Epidermal melanocyte (primary cell): Measurements from ENCODE around the gene FSHB.
"Not testable (repeated sequence)": the region's sequence is repeated elsewhere in the genome, so short reads cannot be mapped to it uniquely, and the experiment has no call there.

Experiments used
- DNase-seq: peaks from one replicate; pipeline ENCODE4 v3.0.0; 2011; ENCODE audit warnings: low spot score; ENCODE audit not compliant: insufficient read length

FSHB gene

GRCh38 chr11:30261821-30262220 is 31.0 kb downstream of the FSHB start:
- DNase-seq: no peak

DNA sequence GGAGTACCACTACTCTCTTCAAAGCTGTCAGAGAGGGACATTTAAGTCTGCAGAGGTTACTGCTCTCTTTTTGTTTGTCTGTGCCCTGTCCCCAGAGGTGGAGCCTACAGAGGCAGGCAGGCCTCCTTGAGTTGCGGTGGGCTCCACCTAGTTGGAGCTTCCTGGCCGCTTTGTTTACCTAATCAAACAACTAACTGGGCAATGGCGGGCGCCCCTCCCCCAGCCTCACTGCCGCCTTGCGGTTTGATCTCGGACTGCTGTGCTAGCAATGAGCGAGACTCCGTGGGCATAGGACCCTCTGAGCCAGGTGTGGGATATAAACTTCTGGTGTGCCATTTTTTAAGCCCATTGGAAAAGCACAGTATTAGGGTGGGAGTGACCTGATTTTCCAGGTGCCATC is 37.8 kb downstream of the FSHB start:
- DNase-seq: not testable (repeated sequence)

GRCh38 chr11:30270671-30271070 is 39.9 kb downstream of the FSHB start:
- DNase-seq: no peak

GRCh38 chr11:30277176-30277575 is 46.4 kb downstream of the FSHB start:
- DNase-seq: no peak

DNA sequence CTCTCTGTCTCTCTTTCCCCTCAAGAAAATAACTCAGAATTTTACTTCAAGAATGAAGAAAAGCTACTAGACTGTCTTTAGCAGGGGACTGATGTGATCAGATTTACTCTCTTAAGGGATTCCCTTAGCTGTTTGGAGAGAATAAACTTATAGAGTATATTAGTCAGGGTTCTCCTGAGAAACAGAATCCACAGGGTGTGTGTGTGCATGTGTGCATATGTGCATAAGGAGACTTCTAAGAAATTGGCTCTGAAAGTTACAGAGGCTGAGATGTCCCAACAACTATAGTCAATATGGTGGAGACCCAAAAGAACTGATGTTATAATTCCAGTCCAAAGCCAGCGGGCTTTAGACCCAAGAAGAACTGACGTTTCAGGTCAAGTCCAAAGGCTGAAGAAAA is 49.0 kb downstream of the FSHB start:
- no peak for DNase-seq

DNA sequence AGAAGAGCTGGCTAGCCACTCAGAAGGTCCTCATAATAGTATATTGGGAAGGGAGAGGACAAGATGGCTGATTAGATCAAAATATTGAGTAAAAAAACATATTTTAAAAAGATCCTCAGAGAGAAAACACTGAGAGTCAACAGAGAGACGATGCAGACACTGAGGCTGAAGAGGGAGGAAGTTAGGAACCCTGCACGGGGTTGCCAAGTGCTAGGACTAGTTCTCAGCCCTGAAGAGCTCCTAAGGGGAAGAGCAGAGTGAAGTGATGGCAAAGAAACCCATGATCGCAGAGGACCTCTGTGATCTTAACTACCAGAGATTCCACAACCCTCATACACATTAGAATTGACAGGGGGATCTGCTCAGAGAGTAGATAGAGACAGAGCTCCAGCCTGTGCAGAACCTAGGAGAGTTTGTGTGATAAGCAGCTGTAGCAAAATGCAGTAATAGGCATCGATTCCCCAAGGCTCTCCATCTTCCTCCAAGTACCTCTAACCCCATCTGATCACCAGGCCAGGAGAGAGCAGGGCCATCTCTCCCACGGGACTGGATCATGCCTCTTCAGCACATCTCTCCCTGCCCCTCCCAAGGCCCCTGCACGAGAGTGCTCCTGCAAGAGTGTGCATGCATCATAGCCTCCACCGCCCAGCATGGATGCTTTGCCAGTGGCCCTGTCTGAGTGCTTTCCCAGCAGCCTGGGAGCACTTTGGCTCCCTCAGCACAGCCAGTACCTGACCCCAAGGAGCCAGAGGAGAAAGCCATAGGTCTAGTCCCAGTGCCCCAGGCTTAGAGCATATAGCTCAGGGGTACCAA is 50.9 kb downstream of the FSHB start:
- DNase-seq: no peak

DNA sequence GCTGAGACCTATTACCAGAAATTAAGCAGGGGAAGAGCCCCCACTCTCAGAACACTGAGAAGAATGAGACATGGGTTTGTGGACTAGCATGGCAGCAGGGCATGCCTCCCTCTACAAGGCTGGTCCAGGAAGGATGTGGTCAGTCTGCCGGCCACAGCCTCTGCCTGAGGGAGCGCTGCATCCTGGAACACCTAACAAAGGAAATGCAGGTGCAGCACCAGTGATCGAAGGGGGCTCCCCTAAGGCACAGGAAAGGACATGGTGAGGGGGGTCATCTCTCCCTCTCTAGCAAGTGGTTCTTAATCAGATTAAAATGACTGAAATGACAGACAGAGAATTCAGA is 51.4 kb downstream of the FSHB start:
- no peak for DNase-seq
